Thyroid gland (tissue), 4 donors: ENCODE measurements around the gene NLRC5.

Experiments
- CTCF ChIP-seq, 6 experiments: fragments of 200-600 bp in 3 of 6; fragments of 450-650 bp in 3 of 6; sonication (generic) in 3 of 6; IDR thresholded peaks; one replicate each; pipeline ENCODE4 v1.5.1; 2016 to 2019; ENCODE audit warnings: antibody characterized with exemption in 6 of 6, mild to moderate bottlenecking in 2 of 6, inconsistent platforms in 1 of 6, moderate library complexity in 1 of 6
- POLR2A ChIP-seq, 2 donors: fragments of 450-650 bp; IDR thresholded peaks; one replicate each; pipeline ENCODE4 v1.6.1; 2017; ENCODE audit warnings: antibody characterized with exemption in 2 of 2, mild to moderate bottlenecking in 2 of 2, moderate library complexity in 1 of 2

GRCh38 chr16:57041182-57042156 lies 52.1 kb downstream of the NLRC5 start:
- TF ChIP-seq POLR2A (IDR thresholded peaks at IDR 0.05) (no peak), CTCF (IDR thresholded peaks at IDR 0.05) (no peak)
